HepG2 (cell line): ENCODE results near the gene HMCN2. TPM values are rescaled to one million over a fixed set of nuclear protein-coding genes. Genes with fewer than 3 reads are reported as not detected.

Source experiments
- ATF5 ChIP-seq: sonication (generic); formaldehyde crosslinking; IDR thresholded peaks from 2 replicates; pipeline ENCODE4 v1.4.0; 2020; ENCODE audit warnings: mild to moderate bottlenecking, low read depth, missing genetic modification reagents
- FOXM1 ChIP-seq: sonication (generic); formaldehyde crosslinking; IDR thresholded peaks from 2 replicates; pipeline ENCODE4 v1.5.0; 2020; ENCODE audit warnings: missing genetic modification reagents
- NBN ChIP-seq: fragments of 450-650 bp; conservative IDR thresholded peaks from 2 replicates; pipeline ENCODE4 v1.6.1; 2017
- NFAT5 ChIP-seq: sonication (generic); formaldehyde crosslinking; IDR thresholded peaks from 2 replicates; pipeline ENCODE4 v1.4.0; 2020; ENCODE audit warnings: missing genetic modification reagents
- TMF1 ChIP-seq: sonication (generic); formaldehyde crosslinking; IDR thresholded peaks from 2 replicates; pipeline ENCODE4 v1.8.1; 2022; ENCODE audit warnings: low read depth, missing genetic modification reagents
- ZKSCAN8 ChIP-seq: IDR thresholded peaks from 2 replicates; pipeline ENCODE4 v1.6.1; 2016; ENCODE audit warnings: borderline replicate concordance, missing genetic modification reagents, missing compliant biosample characterization
- ZNF383 ChIP-seq: sonication (generic); formaldehyde crosslinking; IDR thresholded peaks from 2 replicates; pipeline ENCODE4 v1.4.0; 2020; ENCODE audit warnings: missing genetic modification reagents, mild to moderate bottlenecking, borderline replicate concordance
- ZSCAN12 ChIP-seq: sonication (generic); formaldehyde crosslinking; IDR thresholded peaks from 2 replicates; pipeline ENCODE4 v1.9.0; 2021; ENCODE audit warnings: mild to moderate bottlenecking, missing genetic modification reagents
- polyA plus RNA-seq, 8 experiments: library from polyadenylated mRNA; depleted of rRNA in 3 of 8; stranded (reverse) in 7 of 8; unstranded in 1 of 8; fragments of >200 nt; fragmentation: Illumina TruSeq in 4 of 8; extraction: Trizol in 4 of 8; gene quantifications; 2 replicates each; pipeline versions ENCODE4 v1.2.1 to v1.2.3, GENCODE V29; 2011 to 2016; ENCODE audit warnings: low read depth in 4 of 8, missing spikeins in 1 of 8, mixed read lengths in 1 of 8; ENCODE audit not compliant: insufficient read depth in 1 of 8
- total RNA-seq, 5 experiments: library from RNA; depleted of rRNA; stranded (reverse); fragments of >200 nt; fragmentation: Illumina TruSeq; extraction: Trizol; gene quantifications; 2 replicates each; pipeline ENCODE4 v1.2.3, GENCODE V29; 2016; ENCODE audit warnings: low read depth in 1 of 5

The HMCN2 gene
- total and polyA plus RNA-seq, 2 of the 13 experiments (the other 11 are each of a cell fraction or from before 2014, with no cell fraction given): 0.09 TPM; not detected in 1

GRCh38 chr9:130438382-130438981, 172.9 kb downstream of the HMCN2 start (continued):
- no peak for TF ChIP-seq ZKSCAN8 (CRISPR knock-in tag)
- TF ChIP-seq TMF1 (CRISPR knock-in tag): no peak
- no peak for TF ChIP-seq NBN
- TF ChIP-seq ZSCAN12 (CRISPR knock-in tag): no peak
- TF ChIP-seq NFAT5 (CRISPR knock-in tag): no peak
- no peak for TF ChIP-seq ZNF383 (CRISPR knock-in tag)
- no peak for TF ChIP-seq ATF5 (CRISPR knock-in tag)
- no peak for TF ChIP-seq FOXM1 (CRISPR knock-in tag)
